Large intestine (tissue), 12 donors: ENCODE data around the gene NOP56. TPM values are rescaled to one million over a fixed set of nuclear protein-coding genes. Genes with fewer than 3 reads are reported as not detected.

Source experiments
- DNase-seq, 2 donors: peaks; one replicate each; pipeline versions ENCODE4 v3.0.0 to v3.0.0-alpha.2; 2013
- H3K27ac ChIP-seq: one replicate; pipeline ENCODE4 v1.5.1; 2013; ENCODE audit warnings: low read length
- H3K27me3 ChIP-seq: 2 replicates; pipeline ENCODE4 v1.6.1; 2013; ENCODE audit warnings: low read length; ENCODE audit not compliant: control insufficient read depth, insufficient read depth
- H3K36me3 ChIP-seq: 2 replicates; pipeline ENCODE4 v1.6.1; 2013; ENCODE audit warnings: low read length; ENCODE audit not compliant: control insufficient read depth, insufficient read depth
- H3K4me1 ChIP-seq: one replicate; pipeline ENCODE4 v1.6.1; 2013; ENCODE audit warnings: low read length; ENCODE audit not compliant: control insufficient read depth, insufficient read depth
- H3K4me3 ChIP-seq: one replicate; pipeline ENCODE4 v1.5.1; 2013; ENCODE audit warnings: low read length
- H3K9me3 ChIP-seq: one replicate; pipeline ENCODE4 v1.6.1; 2013; ENCODE audit warnings: mild to moderate bottlenecking, low read depth, low read length, moderate library complexity; ENCODE audit not compliant: control insufficient read depth
- WGBS: methylation state at CpG from one replicate; pipeline ENCODE4 v1.1.5; 2013; ENCODE audit warnings: low lambda C conversion rate; ENCODE audit not compliant: insufficient coverage; 5-methylcytosine and 5-hydroxymethylcytosine counted together
- long read RNA-seq, 11 donors: transcript quantifications; one replicate each; lab custom pipeline, GENCODE V29; 2026
- polyA plus RNA-seq: library from polyadenylated mRNA; unstranded; fragments of 120-200 nt; gene quantifications from one replicate; pipeline ENCODE4 v1.2.1, GENCODE V29; 2013

The NOP56 gene
- 208 TPM for polyA plus RNA-seq
- long read RNA-seq, donor 1, transcript NOP56-219 (1 exons, 2,980 nt): minor isoform, 15 of 79 reads
- long read RNA-seq, donor 1, transcript NOP56-208 (2 exons, 735 nt): major isoform, 47 of 79 reads
- long read RNA-seq, donor 1, transcript NOP56-205 (3 exons, 859 nt): minor isoform, 5 of 79 reads
- long read RNA-seq, donor 1, transcript NOP56-201 (12 exons, 2,400 nt): minor isoform, 5 of 79 reads
- long read RNA-seq, donor 1, partial matches to known transcripts: 0 of 79 reads
- long read RNA-seq, donor 1, other reads (novel, unspliced or antisense): 0 of 79 reads
- long read RNA-seq, donor 2, transcript NOP56-205 (3 exons, 859 nt): minor isoform, 5 of 309 reads
- long read RNA-seq, donor 2, transcript NOP56-208 (2 exons, 735 nt): major isoform, 107 of 309 reads
- long read RNA-seq, donor 2, transcript NOP56-201 (12 exons, 2,400 nt): minor isoform, 11 of 309 reads
- long read RNA-seq, donor 2, transcript NOP56-219 (1 exons, 2,980 nt): minor isoform, 71 of 309 reads
- long read RNA-seq, donor 2, partial matches to known transcripts: 84 of 309 reads
- long read RNA-seq, donor 2, other reads (novel, unspliced or antisense): 19 of 309 reads
- long read RNA-seq, donor 3, transcript NOP56-219 (1 exons, 2,980 nt): minor isoform, 43 of 379 reads
- long read RNA-seq, donor 3, transcript NOP56-201 (12 exons, 2,400 nt): minor isoform, 19 of 379 reads
- long read RNA-seq, donor 3, transcript NOP56-205 (3 exons, 859 nt): minor isoform, 10 of 379 reads
- long read RNA-seq, donor 3, transcript NOP56-208 (2 exons, 735 nt): major isoform, 88 of 379 reads
- long read RNA-seq, donor 3, partial matches to known transcripts: 132 of 379 reads
- long read RNA-seq, donor 3, other reads (novel, unspliced or antisense): 72 of 379 reads
- long read RNA-seq, donor 4, transcript NOP56-208 (2 exons, 735 nt): major isoform, 9 of 15 reads
- long read RNA-seq, donor 4, partial matches to known transcripts: 0 of 15 reads
- long read RNA-seq, donor 4, other reads (novel, unspliced or antisense): 0 of 15 reads
- long read RNA-seq, donor 5, transcript NOP56-219 (1 exons, 2,980 nt): minor isoform, 27 of 82 reads
- long read RNA-seq, donor 5, transcript NOP56-208 (2 exons, 735 nt): major isoform, 37 of 82 reads
- long read RNA-seq, donor 5, partial matches to known transcripts: 5 of 82 reads
- long read RNA-seq, donor 5, other reads (novel, unspliced or antisense): 0 of 82 reads
- long read RNA-seq, donor 6, transcript NOP56-205 (3 exons, 859 nt): minor isoform, 6 of 118 reads
- long read RNA-seq, donor 6, transcript NOP56-201 (12 exons, 2,400 nt): minor isoform, 9 of 118 reads
- long read RNA-seq, donor 6, transcript NOP56-208 (2 exons, 735 nt): major isoform, 61 of 118 reads
- long read RNA-seq, donor 6, transcript NOP56-219 (1 exons, 2,980 nt): minor isoform, 20 of 118 reads
- long read RNA-seq, donor 6, partial matches to known transcripts: 14 of 118 reads
- long read RNA-seq, donor 6, other reads (novel, unspliced or antisense): 0 of 118 reads
- long read RNA-seq, donor 7, transcript NOP56-219 (1 exons, 2,980 nt): minor isoform, 18 of 73 reads
- long read RNA-seq, donor 7, transcript NOP56-201 (12 exons, 2,400 nt): minor isoform, 5 of 73 reads
- long read RNA-seq, donor 7, transcript NOP56-208 (2 exons, 735 nt): major isoform, 35 of 73 reads
- long read RNA-seq, donor 7, partial matches to known transcripts: 5 of 73 reads
- long read RNA-seq, donor 7, other reads (novel, unspliced or antisense): 0 of 73 reads
- long read RNA-seq, donor 8, transcript NOP56-201 (12 exons, 2,400 nt): minor isoform, 8 of 156 reads
- long read RNA-seq, donor 8, transcript NOP56-212 (3 exons, 651 nt): minor isoform, 5 of 156 reads
- long read RNA-seq, donor 8, transcript NOP56-219 (1 exons, 2,980 nt): minor isoform, 35 of 156 reads
- long read RNA-seq, donor 8, transcript NOP56-208 (2 exons, 735 nt): major isoform, 84 of 156 reads
- long read RNA-seq, donor 8, partial matches to known transcripts: 12 of 156 reads
- long read RNA-seq, donor 8, other reads (novel, unspliced or antisense): 0 of 156 reads
- long read RNA-seq, donor 9, transcript NOP56-212 (3 exons, 651 nt): minor isoform, 5 of 239 reads
- long read RNA-seq, donor 9, transcript NOP56-219 (1 exons, 2,980 nt): minor isoform, 52 of 239 reads
- long read RNA-seq, donor 9, transcript NOP56-208 (2 exons, 735 nt): major isoform, 54 of 239 reads
- long read RNA-seq, donor 9, transcript NOP56-201 (12 exons, 2,400 nt): minor isoform, 6 of 239 reads
- long read RNA-seq, donor 9, partial matches to known transcripts: 47 of 239 reads
- long read RNA-seq, donor 9, other reads (novel, unspliced or antisense): 60 of 239 reads
- long read RNA-seq, donor 10, transcript NOP56-219 (1 exons, 2,980 nt): minor isoform, 33 of 130 reads
- long read RNA-seq, donor 10, transcript NOP56-201 (12 exons, 2,400 nt): minor isoform, 7 of 130 reads
- long read RNA-seq, donor 10, transcript NOP56-208 (2 exons, 735 nt): major isoform, 60 of 130 reads
- long read RNA-seq, donor 10, transcript NOP56-205 (3 exons, 859 nt): minor isoform, 5 of 130 reads
- long read RNA-seq, donor 10, partial matches to known transcripts: 16 of 130 reads
- long read RNA-seq, donor 10, other reads (novel, unspliced or antisense): 0 of 130 reads
- long read RNA-seq, donor 11, transcript NOP56-205 (3 exons, 859 nt): minor isoform, 9 of 162 reads
- long read RNA-seq, donor 11, transcript NOP56-208 (2 exons, 735 nt): major isoform, 58 of 162 reads
- long read RNA-seq, donor 11, transcript NOP56-219 (1 exons, 2,980 nt): minor isoform, 32 of 162 reads
- long read RNA-seq, donor 11, transcript NOP56-201 (12 exons, 2,400 nt): minor isoform, 7 of 162 reads
- long read RNA-seq, donor 11, partial matches to known transcripts: 31 of 162 reads
- long read RNA-seq, donor 11, other reads (novel, unspliced or antisense): 21 of 162 reads

DNA sequence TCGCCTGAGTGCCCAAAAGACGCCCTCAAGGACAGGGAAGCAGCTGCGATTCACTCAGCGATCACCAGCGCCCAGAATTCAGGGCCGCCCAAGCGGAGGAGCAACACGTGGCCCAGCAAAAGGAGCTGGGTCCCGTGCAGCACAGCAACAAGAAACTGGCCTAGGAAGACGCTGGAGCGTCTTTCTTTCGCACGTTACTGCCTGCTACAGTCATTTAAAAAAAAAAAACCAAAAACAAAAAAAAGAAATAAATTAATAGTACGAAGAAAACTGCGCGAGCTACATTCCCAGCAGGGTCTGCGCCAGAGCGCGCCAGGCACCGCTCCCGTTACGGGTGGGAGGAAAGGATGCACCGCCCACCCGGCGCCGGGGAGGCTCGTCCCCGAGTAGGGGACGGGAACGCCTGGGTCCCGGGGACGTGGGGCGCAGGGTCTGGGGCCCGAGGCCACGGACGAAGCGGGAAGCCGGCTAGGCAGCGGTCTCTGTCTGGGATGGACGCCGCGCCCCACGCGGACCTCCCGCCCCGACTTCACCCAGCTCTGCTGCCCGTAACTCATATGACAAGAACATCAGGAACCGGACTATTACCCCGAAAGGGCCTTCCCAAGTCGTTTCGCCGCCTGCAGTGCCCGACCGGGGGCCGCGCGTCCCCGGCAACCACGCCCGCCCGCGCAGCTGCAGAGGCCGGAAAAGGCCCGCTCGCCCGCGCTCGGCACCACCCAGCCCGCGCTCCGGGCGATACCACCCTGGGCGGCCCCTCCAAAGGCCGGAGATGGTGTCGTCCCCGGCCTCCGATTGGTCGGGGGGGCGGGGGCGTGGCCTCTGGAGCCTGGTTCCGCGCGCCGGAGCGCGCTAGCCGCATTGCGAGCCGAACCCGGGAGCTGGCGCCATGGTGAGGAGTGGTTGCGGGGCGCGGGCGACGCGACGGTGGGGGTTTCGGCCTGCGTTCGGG is at the start of gene NOP56:
TSS of gene NOP56 (plus strand) at position 861 of the 952 bp plus-strand sequence. CDS start at position 890, 29 bp downstream.
- 0% methylated on average over 2 of the region's 101 CpGs for WGBS
- Histone ChIP-seq H3K4me1 (peaks cover 13% of the 10 kb centered on the region), H3K4me3 (peak within 1 kb of the TSS; percentile 98), H3K9me3 (no peaks in the 10 kb centered on the region), H3K36me3 (peaks cover 33% of the 10 kb centered on the region), H3K27me3 (no peaks in the 10 kb centered on the region), H3K27ac (peak within 1 kb of the TSS; percentile 92)
- peak; percentile 89 to 97 for DNase-seq

DNA sequence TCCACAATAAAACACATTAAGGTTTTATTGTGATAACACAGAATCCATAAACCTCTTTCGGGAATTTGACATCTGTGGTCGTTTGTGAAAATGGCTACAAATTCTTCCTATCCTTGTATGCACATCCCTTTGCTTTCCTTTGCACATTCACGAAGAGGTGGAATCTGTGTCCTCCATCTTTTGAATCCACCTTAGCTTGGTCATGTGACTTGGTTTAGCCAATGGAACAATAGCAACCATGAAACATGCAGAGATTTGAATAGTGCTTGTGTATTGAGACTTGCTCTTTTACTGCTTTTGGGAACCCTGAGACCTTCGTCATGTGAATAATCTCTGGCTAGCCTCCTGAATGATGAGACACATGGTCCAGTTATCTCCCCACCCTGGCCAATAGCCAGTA is 49.7 kb upstream of the NOP56 start:
- Histone ChIP-seq H3K9me3 (peaks cover 6% of the 10 kb centered on the region), H3K4me1 (peaks cover 14% of the 10 kb centered on the region), H3K27me3 (no peaks in the 10 kb centered on the region), H3K36me3 (no peaks in the 10 kb centered on the region), H3K27ac (no peak overlapping the region), H3K4me3 (no peak overlapping the region)
- 100% methylated on average over 2 of the region's 4 CpGs for WGBS
- no peak for DNase-seq

GRCh38 chr20:2603816-2604505 is 48.5 kb upstream of the NOP56 start:
- Histone ChIP-seq H3K4me3 (no peak overlapping the region), H3K36me3 (no peaks in the 10 kb centered on the region), H3K27me3 (no peaks in the 10 kb centered on the region), H3K27ac (no peak overlapping the region), H3K9me3 (peaks cover 6% of the 10 kb centered on the region), H3K4me1 (peaks cover 12% of the 10 kb centered on the region)
- peak in 1 of 2 donors; percentile 43 for DNase-seq
- no CpG with 5 or more reads among the region's 7 CpGs for WGBS

DNA sequence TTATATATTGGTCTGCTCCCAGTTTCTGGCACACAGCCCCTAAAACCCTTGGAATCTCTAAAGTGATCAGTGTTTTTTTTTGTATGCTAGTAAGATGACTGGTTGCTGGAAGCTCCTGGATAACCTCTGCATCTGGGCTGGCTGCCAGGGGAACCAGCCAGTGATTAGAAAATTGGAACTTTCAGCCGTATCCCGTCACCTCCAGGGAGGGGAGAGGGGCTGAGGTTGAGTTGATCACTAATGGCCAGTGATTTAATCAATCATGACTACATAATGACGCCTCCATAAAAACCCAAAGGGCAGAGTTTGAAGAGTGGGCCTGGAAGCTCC is 48.0 kb upstream of the NOP56 start:
- Histone ChIP-seq H3K36me3 (no peaks in the 10 kb centered on the region), H3K4me1 (peaks cover 10% of the 10 kb centered on the region), H3K27ac (no peak overlapping the region), H3K9me3 (peaks cover 6% of the 10 kb centered on the region), H3K4me3 (no peak overlapping the region), H3K27me3 (no peaks in the 10 kb centered on the region)
- WGBS: 57% methylated on average over 1 of the region's 3 CpGs
- DNase-seq: no peak

DNA sequence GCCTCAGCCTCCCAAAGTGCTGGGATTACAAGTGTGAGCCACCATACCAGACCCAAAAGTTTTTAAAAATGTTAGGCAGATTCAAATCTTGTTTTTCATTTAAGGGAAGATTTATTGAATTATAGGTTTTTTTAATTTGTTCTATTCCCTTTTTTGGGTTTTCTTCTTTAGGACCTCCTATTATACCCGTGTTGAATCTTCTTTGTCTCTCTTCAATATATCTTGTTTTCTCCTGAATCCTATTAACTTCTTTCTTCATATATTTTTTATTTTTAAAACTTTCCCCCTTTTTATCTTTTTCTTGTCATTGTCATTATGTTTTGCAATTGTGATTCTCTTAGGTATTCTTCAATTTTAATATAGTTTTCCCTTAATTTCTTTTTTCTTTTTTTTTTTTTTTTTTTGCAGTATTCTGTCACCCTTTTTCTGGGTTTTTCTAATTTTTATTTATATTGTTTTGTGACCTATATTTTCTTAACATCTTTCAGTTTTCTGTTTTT is 45.9 kb upstream of the NOP56 start:
- Histone ChIP-seq H3K4me1 (peaks cover 4% of the 10 kb centered on the region), H3K27me3 (no peaks in the 10 kb centered on the region), H3K9me3 (peaks cover 6% of the 10 kb centered on the region), H3K4me3 (no peak overlapping the region), H3K27ac (no peak overlapping the region), H3K36me3 (no peaks in the 10 kb centered on the region)
- DNase-seq: no peak
- 100% methylated on average over 1 of the region's 1 CpG for WGBS

DNA sequence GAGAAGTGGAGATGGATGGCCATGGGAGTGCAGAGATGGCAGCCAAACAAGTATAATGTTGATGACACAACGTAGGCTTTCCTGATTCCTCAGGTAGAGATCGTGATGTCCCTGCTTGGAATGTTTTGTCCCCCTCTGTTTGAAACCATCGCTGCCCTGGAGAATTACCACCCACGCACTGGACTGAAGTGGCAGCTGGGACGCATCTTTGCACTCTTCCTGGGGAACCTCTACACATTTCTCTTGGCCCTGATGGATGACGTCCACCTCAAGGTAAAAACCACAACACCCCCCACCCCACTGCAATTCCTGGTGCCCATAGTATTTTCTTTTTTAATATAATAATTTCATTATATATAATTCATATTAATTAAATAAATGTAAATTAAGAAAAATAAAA is 42.1 kb upstream of the NOP56 start:
- DNase-seq: no peak
- Histone ChIP-seq H3K36me3 (no peaks in the 10 kb centered on the region), H3K27me3 (no peaks in the 10 kb centered on the region), H3K4me1 (no peaks in the 10 kb centered on the region), H3K27ac (no peak overlapping the region), H3K4me3 (no peak overlapping the region), H3K9me3 (peaks cover 6% of the 10 kb centered on the region)
- no CpG with 5 or more reads among the region's 6 CpGs for WGBS
